ENCODE data around the gene HSPG2.
"Not testable (repeated sequence)": the region's sequence is repeated elsewhere in the genome, so short reads cannot be mapped to it uniquely, and the experiment has no call there.

The HSPG2 gene

DNA sequence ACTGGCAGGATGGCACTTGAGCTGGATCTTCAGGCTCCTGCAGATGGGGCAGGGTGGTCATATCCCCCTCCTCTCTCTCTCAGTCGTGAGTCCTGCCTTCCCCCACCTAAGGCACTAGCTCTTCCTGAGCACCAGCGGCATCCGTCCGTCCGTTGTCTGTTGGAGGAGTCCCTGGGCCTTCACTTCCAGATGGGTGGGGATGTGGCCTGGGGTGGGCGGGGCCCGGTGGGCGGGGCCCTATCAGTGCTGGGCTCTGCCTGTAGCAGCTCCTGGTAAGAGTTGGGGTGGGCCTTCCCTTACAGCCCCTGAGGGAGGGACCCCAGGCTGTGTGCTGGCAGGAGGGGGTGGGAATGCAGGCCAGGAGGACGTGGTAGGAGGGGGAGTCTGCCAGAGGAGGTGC, 114.8 kb downstream of the HSPG2 start:
- no peak for DNase-seq (ENCODE audit: low read depth)
- no peak overlapping the region for H3K4me3 ChIP-seq (ENCODE audit: low read depth, low read length)

DNA sequence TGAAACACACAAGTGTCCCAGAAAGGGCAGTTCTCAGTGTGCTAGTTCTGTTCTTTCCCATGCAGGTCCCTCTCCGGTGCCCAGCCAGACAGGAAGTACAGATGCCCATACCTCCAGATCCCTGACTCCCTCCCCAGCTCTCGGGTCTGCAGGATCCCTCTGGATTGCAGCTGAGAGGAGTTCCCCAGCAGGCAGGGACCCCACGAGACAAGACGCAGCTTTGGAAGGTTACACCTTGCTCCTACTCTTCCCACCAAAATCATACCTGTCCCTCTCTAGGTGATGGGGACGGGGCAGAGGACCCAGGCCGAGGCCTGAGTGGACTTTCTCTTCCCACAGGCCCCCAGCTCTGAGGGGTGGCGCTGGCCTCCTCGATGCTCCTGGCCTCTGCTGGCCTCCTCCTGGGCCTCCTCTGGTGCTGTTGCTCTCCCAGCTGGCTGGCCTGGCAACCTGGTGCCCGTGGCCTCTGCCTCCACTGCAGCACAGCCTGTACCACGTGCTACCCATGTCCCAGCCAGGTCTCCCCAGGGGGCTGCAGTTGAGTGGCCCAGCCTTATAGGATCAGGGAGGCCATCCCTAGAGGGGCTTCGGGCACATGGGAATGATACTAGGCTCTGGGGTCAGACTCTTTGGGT, 115.6 kb downstream of the HSPG2 start:
- no peak for DNase-seq (ENCODE audit: low read depth)
- no peak overlapping the region for H3K4me3 ChIP-seq (ENCODE audit: low read depth, low read length)

DNA sequence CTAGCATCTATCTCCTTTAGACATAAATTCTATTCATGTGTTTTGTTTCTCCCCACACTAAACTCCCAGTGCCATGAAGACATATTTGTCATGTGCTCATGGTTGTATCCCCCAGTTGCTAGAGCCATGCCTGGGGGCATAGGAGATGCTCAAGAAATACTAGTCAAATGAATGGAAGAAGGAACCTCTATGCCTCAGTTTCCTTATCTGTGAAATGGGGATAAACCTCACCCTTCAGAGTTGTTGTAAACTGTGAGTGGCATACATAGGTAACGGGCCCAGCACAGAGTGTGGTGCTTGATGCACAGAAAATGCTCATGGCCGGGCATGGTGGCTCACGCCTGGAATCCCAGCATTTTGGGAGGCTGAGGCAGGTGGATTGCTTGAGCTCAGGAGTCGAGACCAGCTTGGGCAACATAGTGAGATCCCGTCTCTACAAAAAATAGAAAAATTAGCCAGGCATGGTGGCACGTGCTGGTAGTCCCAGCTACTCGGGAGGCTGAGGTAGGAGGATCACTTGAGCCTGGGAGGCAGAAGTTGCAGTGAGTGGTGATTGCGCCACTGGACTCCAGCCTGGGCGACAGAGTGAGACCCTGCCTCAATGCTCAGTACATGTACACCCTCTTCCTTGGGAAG, 116.4 kb downstream of the HSPG2 start:
- no peak for DNase-seq (ENCODE audit: low read depth)
- H3K4me3 ChIP-seq (ENCODE audit: low read depth, low read length): no peak overlapping the region

DNA sequence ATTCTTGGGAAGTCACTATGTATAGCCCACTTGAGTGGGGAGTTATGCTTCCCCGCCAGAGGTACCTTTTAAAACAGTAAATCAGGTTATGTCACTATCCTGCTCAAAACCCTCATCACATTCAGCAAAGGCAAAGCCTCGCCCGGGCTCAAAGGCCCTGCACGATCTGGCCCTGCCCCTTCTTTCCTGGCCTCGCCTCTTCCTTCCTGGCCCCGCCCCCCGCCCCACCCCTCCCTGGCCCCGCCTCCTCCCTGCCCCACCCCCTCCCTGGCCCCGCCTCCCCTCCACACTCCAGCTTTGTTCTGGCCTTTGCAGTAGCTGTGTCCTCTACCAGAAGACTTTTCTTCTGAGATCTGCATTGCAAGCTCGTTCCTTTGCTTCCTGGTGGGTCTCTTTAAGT, 118.5 kb downstream of the HSPG2 start:
- DNase-seq (ENCODE audit: low read depth): no peak

DNA sequence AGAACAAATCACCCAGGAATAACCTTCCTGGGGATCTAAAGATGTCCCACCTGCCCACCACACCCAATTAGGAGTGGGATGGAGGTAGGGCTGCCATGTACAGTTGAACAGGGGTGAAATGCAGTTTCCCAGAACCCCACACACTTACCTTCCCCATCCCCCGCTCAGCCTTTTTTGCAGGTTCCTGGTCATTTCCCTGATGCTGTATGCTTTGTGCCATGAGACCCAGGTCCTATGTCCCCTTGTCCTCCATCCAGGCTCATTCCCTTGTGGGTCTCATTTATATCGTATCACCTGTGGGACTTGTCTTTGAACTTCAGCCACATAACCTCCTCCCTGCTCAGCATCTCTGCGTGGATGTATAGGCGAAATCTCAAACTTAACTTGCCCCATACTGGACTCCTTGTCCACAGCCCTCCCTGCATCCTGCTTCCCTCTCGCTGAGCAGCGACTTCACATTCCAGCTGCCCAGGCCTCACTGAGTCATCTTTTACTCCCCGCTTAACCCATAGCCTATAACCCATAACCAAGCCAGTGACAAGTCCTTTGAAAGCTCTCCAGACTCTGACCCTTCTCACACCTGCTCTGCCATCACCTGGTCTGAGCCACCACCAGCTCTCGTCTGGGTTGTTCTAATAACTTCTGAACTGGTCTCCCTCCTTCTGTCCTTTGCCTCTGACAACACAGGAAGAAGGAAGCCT, 120.4 kb downstream of the HSPG2 start:
- H3K4me3 ChIP-seq (ENCODE audit: low read depth, low read length): no peak overlapping the region
- DNase-seq (ENCODE audit: low read depth): peak; percentile 23

More for the DNA sequence above, 118.5 kb downstream of the HSPG2 start:
- H3K4me3 ChIP-seq (ENCODE audit: low read depth, low read length): no peak overlapping the region

DNA sequence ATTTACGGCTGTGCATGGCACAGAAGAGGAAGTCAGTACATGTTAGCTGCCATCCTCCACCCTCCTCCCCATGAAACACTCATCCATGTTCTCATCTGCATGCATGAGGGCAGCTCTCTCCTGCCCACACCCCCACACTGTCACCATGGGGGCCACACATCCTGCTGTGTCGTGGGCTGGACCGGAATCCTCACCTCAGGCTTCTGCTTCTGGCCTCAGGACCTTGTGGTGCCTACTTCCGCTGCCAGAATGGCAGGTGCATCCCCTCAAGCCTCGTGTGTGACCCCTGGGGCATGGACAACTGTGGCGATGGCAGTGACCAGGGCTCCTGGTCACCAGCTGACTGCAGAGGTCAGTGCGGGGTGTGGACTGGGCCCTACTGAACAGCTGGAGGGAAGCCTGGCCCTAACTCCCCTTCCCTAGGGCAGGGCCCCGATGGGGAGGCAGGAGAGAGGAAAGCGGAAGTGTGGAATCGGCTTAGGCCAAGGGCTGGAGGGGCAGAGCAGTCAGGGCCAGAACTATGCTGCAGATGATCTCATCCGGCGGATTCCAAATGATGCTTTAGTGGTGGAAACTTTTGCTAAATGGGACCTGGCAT, 121.3 kb downstream of the HSPG2 start:
- DNase-seq (ENCODE audit: low read depth): no peak
- H3K4me3 ChIP-seq (ENCODE audit: low read depth, low read length): no peak overlapping the region

DNA sequence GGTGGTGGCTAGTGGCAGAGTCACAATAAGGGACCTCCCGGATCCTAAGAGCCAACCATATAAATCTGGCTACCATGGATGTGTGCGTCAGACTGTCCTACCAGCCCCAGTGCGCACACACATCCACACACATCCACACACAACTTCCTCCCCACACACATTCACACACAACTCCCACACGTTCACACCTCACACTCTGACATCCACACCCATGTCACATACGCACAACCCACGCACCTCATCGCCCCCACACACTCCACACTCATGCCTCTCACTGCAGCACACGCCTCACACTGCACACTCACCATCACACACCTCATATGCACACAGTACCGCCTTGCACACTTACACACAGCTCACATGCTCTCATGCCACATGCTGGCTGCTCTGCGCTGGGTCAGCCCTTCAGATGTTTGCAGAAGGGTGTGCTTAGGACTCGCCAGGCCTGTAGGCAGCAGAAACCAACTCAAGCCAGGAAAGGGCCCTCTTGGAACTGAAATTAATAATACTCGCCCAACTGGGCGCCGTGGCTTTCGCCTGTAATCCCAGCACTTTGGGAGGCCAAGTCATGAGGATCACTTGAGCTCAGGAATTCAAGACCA, 122.0 kb downstream of the HSPG2 start:
- no peak overlapping the region for H3K4me3 ChIP-seq (ENCODE audit: low read depth, low read length)
- DNase-seq (ENCODE audit: low read depth): no peak

DNA sequence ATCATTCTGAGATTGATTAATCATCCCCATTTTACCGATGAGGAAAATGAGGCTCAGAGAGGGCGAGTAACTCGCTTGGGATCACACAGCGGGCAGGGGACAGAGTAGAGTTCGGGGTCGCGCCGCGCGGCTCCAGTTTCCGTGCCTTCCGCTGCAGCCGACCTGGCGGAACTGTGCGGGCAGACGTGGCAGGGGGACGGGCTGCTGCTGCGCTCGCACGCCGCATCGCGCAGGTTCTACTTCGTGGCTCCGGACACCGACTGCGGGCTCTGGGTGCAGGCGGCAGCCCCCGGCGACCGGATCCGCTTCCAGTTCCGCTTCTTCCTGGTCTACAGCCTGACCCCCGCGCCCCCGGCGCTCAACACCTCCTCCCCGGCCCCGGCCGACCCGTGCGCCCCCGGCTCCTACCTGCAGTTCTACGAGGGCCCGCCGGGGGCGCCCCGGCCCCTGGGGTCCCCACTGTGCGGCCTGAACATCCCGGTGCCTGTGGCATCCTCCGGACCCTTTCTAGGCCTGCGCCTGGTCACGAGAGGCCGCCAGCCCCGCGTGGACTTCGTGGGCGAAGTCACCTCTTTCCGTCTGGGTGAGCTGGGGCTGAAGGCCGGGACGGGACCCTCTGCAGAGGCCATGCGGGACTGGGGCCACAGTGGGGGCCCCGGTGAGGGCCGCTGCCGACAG, 122.7 kb downstream of the HSPG2 start:
- DNase-seq (ENCODE audit: low read depth): no peak
- H3K4me3 ChIP-seq (ENCODE audit: low read depth, low read length): peak overlapping the region; percentile 42

DNA sequence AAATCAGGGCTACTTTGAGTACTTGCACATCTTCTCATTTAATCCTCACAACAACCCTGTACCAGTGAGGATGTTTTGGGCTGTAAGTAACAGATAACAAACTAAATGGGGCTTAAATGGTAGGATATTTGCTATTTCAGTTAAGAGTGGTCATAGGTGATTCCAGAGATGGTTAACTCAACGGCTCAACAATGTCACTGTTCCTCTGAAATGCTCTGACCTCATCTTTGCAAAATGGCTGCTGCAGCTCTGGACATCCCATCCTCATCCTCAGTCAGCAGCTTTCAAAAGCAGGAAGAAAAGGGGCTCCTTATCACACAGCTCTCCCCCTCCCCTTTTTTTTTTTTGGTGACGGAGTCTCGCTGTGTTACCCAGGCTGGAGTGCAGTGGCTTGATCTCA, 123.6 kb downstream of the HSPG2 start:
- H3K4me3 ChIP-seq (ENCODE audit: low read depth, low read length): no peak overlapping the region
- DNase-seq (ENCODE audit: low read depth): no peak

DNA sequence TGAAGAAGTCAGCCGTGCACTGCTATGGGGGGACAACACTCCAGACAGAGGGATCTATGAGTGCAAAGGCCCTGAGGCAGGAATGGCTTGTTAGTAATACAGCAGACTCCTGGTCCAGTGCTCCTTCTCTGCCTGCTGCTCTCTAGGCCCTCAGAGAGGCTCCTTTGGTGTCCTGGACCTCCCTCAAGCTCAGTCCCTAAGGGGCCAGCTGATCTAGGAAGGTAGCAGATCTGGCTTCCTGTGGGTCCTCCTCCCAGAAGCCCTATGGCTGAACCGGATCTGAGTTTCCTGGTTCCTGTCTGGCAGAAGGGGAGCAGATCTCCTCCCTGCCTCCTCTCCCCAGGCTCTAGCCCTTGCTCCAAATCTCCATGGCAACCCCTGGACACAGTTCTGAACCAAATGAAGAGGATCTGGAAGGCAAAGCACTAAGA, 125.2 kb downstream of the HSPG2 start, which contains the start of gene LDLRAD2:
Gene LDLRAD2 (plus strand): TSS at position 391 of the 431 bp plus-strand sequence. CDS start 187 bp downstream, outside the sequence.
- H3K4me3 ChIP-seq (ENCODE audit: low read depth, low read length): no peak within 1 kb of the TSS
- DNase-seq (ENCODE audit: low read depth): no peak

DNA sequence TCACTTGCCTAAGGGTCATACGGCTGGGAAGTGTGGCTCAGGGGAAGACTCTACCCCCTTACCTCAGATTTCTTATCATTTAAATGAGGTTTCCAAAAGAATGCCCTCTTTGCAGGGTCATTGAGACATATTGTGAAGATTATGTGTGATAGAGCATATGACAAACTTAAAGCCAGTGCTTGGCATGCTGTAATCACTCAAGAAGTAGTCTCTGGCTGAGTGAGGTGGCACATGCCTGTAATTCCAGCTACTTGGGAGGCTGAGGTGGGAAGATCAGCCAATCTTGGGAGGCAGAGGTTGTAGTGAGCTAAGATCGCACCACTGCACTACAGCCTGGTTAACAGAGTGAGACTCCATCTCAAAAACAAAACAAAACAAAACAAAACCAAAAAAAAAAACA, 132.6 kb downstream of the HSPG2 start:
- no peak for DNase-seq (ENCODE audit: low read depth)
- H3K4me3 ChIP-seq (ENCODE audit: low read depth, low read length): no peak overlapping the region

DNA sequence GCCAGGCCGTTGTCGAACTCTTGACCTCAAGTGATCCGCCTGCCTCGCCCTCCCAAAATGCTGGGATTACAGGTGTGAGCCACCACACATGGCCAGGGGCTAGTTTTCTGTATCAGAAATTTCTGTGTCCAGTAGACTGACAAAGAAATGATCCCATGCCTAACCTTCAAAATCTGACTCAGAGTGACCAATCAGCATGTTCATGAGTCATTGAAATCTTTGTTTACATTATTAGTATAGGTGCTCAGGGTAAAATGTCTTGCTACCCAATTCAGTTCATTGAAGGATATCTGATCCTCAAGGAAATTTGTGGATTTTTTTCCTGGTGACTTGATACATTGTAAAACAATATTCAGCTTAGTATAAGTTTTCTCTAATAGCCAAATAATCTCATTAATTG, 136.0 kb downstream of the HSPG2 start:
- H3K4me3 ChIP-seq (ENCODE audit: low read depth, low read length): no peak overlapping the region
- DNase-seq (ENCODE audit: low read depth): no peak

DNA sequence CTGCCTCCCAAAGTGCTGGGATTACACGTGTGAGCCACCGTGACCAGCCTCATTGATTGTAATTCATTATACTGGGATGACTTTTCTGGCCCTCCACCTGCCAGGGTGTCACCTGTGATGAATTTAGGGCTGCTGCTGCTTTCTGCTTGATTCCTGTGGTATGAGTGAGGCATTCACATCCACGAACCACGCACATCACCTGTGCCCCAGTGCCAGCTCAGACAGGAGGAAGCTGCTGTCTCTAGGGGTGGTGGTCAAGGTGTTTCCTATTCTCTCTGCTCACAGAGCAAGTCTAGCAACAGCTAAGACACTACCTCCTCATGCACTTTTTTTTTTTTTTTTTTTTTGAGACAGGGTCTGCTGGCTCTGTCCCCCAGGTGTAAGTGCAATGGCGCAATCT, 137.4 kb downstream of the HSPG2 start:
- no peak overlapping the region for H3K4me3 ChIP-seq (ENCODE audit: low read depth, low read length)
- no peak for DNase-seq (ENCODE audit: low read depth)

DNA sequence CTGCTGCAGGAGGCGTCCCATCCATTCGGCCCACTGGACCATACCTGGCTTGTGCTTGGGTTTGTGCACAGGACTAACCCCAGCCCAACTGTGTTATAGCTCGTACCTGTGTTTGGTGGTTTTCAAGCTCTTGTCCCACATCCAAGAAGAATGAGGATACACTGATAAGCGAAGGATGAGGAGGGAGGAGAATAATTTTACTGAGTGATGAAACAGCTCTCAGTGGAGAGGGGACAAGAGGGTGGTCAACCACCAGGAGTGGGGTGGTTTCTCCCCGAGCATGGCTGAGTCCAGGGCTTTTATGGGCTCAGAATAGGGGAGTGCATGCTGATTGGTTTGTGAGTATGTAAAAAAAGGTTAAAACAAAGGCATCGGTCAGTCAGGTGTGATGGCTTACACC, 142.0 kb downstream of the HSPG2 start:
- no peak overlapping the region for H3K4me3 ChIP-seq (ENCODE audit: low read depth, low read length)
- DNase-seq (ENCODE audit: low read depth): no peak

DNA sequence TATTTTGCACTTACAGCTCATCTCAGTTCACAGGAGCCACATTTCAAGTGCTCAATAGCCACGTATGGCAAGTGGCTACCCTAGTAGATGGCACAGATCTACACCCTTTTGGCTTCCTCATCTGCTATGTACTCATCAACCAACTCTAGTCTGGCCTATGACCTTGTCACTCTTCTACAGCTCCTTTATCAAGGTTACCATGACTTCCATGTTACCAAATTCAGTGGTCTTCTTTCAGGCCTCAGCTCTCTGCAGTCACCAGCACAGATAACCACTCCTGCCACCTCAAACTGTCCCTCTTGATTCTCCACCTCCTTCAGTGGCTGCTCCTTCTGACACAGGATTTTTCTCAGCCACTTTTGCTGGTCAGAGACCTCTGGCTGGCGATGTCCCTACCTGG, 142.5 kb downstream of the HSPG2 start:
- no peak overlapping the region for H3K4me3 ChIP-seq (ENCODE audit: low read depth, low read length)
- no peak for DNase-seq (ENCODE audit: low read depth)

DNA sequence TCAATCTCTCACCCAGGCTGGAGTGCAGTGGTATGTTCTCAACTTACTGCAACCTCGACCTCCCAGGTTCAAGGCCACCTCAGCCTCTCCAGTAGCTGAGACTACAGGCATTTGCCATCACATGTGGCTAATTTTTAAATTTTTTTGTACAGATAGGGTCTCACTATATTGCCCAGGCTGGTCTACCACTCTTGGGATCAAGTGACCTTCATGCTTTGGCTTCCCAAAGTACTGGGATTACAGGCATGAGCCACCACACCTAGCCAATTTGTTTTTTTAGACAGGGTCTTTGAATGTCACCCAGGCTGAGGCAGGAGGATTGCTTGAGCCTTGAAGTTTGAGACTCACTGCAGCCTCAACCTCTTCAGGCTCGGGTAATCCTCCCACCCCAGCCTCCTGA, 144.0 kb downstream of the HSPG2 start:
- H3K4me3 ChIP-seq (ENCODE audit: low read depth, low read length): no peak overlapping the region
- DNase-seq (ENCODE audit: low read depth): no peak

DNA sequence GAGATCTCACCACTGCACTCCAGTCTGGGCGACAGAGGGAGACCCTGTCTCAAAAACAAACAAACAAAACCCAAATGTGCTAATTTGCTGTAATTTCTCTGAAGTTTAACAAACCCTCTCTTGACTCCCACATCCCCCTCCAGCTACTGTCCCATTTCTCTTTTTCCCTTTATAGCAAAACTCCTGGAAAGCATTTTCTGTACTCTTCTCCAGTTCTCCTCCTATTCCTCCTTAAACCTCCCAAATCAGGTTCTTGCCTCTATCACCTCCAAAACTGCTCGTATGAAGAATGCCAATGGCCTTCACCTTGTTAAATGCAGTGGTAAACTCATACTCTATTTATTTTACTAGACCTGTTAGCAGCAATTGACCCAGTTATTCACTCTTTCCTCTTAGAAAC, 150.5 kb downstream of the HSPG2 start:
- H3K4me3 ChIP-seq (ENCODE audit: low read depth, low read length): no peak overlapping the region
- DNase-seq (ENCODE audit: low read depth): no peak

DNA sequence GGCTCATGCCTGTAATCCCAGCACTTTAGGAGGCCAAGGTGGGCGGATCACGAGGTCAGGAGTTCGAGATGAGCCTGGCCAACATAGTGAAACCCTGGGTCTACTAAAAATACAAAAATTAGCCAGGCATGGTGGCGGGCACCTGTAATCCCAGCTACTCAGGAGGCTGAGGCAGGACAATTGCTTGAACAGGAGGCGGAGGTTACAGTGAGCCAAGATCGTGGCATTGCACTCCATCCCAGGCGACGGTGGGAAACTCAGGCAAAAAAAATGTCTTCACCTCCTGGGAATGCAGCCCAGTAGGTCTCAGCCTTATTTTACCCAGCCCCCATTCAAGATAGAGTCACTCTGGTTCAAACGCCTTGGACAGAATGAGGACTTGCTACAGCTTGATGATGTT, 151.3 kb downstream of the HSPG2 start:
- DNase-seq (ENCODE audit: low read depth); H3K4me3 ChIP-seq (ENCODE audit: low read depth, low read length): not testable (repeated sequence)

All from skeletal muscle cell (primary cell).